Stomach (tissue), 8 donors: ENCODE measurements around the gene TREML1. TPM values are rescaled to one million over a fixed set of nuclear protein-coding genes. Genes with fewer than 3 reads are reported as not detected.

Source experiments
- polyA plus RNA-seq, 3 donors: library from polyadenylated mRNA; stranded (reverse); fragments of 200-250 nt; gene quantifications; one replicate each; pipeline ENCODE4 v1.2.3, GENCODE V29; 2013
- total RNA-seq, 5 donors: library from RNA; depleted of rRNA; stranded (reverse); fragments of >200 nt; gene quantifications; one replicate each; pipeline versions ENCODE4 v1.1.0 to v1.2.3, GENCODE V29; 2014 to 2016
- donor health status: healthy with polysubstance abuse.
- donor health status: Bipolar disorder and iron deficiency.
- donor health status: healthy.

TREML1 gene
- total and polyA plus RNA-seq, 8 donors, result not detected

Other genes starting within 250 kb of the TREML1 start
- gene UNC5CL, start 115.1 kb downstream of the TREML1 start, total RNA-seq, result 10 to 100 TPM in 4 of 5 donors, 1 to 10 TPM in 1; 2.3 to 84.8 (median 58.3) TPM
- gene UNC5CL, start 115.1 kb downstream of the TREML1 start, polyA plus RNA-seq, result 10 to 100 TPM in 1 of 3 donors, 1 to 10 TPM in 2; 4.4 to 13.0 (median 9.7) TPM
- gene TSPO2, start 111.9 kb downstream of the TREML1 start, total RNA-seq, result not detected
- gene TSPO2, start 111.9 kb downstream of the TREML1 start, polyA plus RNA-seq, result 1 to 10 TPM in 1 of 3 donors, under 1 TPM in 2; 0.15 to 1.4 (median 0.92) TPM
- 10 to 100 TPM in 1 of 5 donors, 1 to 10 TPM in 1, not detected in 3; 7.2 to 12.6 TPM for gene APOBEC2, start 101.1 kb downstream of the TREML1 start, total RNA-seq
- gene APOBEC2, start 101.1 kb downstream of the TREML1 start, polyA plus RNA-seq, result 10 to 100 TPM in 2 of 3 donors, 1 to 10 TPM in 1; 7.6 to 36.7 (median 11.3) TPM
- 10 to 100 TPM in 3 of 5 donors, 1 to 10 TPM in 2; 1.2 to 39.7 (median 26.4) TPM for gene OARD1, start 82.0 kb downstream of the TREML1 start, total RNA-seq
- 10 to 100 TPM; 36.1 to 69.0 (median 36.6) TPM for gene OARD1, start 82.0 kb downstream of the TREML1 start, polyA plus RNA-seq
- 10 to 100 TPM in 4 of 5 donors, 1 to 10 TPM in 1; 8.1 to 35.0 (median 20.0) TPM for gene NFYA, start 81.4 kb downstream of the TREML1 start, total RNA-seq
- 1 to 10 TPM; 5.0 to 7.6 (median 5.9) TPM for gene NFYA, start 81.4 kb downstream of the TREML1 start, polyA plus RNA-seq
- gene TREM2, start 8.8 kb upstream of the TREML1 start, total RNA-seq, result 10 to 100 TPM in 1 of 5 donors, not detected in 4; 19.9 TPM
- gene TREM2, start 8.8 kb upstream of the TREML1 start, polyA plus RNA-seq, result 1 to 10 TPM in 2 of 3 donors, under 1 TPM in 1; 0.23 to 5.0 (median 1.5) TPM
- gene TREML2, start 46.8 kb upstream of the TREML1 start, total RNA-seq, result under 1 TPM in 1 of 5 donors, not detected in 4; 0.37 TPM
- gene TREML2, start 46.8 kb upstream of the TREML1 start, polyA plus RNA-seq, result under 1 TPM in 2 of 3 donors, not detected in 1; 0.08 to 0.12 TPM
- not detected for gene TREML4, start 74.0 kb upstream of the TREML1 start, total RNA-seq
- not detected for gene TREML4, start 74.0 kb upstream of the TREML1 start, polyA plus RNA-seq
- gene TREM1, start 132.3 kb upstream of the TREML1 start, total RNA-seq, result 1 to 10 TPM in 1 of 5 donors, not detected in 4; 1.7 TPM
- 1 to 10 TPM in 1 of 3 donors, under 1 TPM in 1, not detected in 1; 0.10 to 7.7 TPM for gene TREM1, start 132.3 kb upstream of the TREML1 start, polyA plus RNA-seq
- not detected for gene NCR2, start 181.3 kb upstream of the TREML1 start, total RNA-seq
- not detected for gene NCR2, start 181.3 kb upstream of the TREML1 start, polyA plus RNA-seq